Karpas-422 (cell line): ENCODE measurements around the gene EPOP. TPM values are rescaled to one million over a fixed set of nuclear protein-coding genes. Genes with fewer than 3 reads are reported as not detected.
A peak's percentile ranks its signal among the peaks of the same experiment; 100 is the strongest.

Experiments used
- DNase-seq: peaks from one replicate; pipeline ENCODE4 v3.0.0-alpha.2; 2015
- H2AFZ ChIP-seq: fragments of 200-600 bp; sonication (generic); 2 replicates; pipeline ENCODE4 v1.6.1; 2014; ENCODE audit warnings: antibody characterized with exemption, low read length, mixed read lengths
- H3K27ac ChIP-seq: fragments of 200-600 bp; sonication (generic); 2 replicates; pipeline ENCODE4 v1.5.1; 2014; ENCODE audit warnings: mild to moderate bottlenecking, low read length, moderate library complexity
- H3K27me3 ChIP-seq: fragments of 200-600 bp; sonication (generic); 2 replicates; pipeline ENCODE4 v1.6.1; 2014; ENCODE audit warnings: low read length, mixed read lengths
- H3K36me3 ChIP-seq: fragments of 200-600 bp; sonication (generic); 2 replicates; pipeline ENCODE4 v1.6.1; 2014; ENCODE audit warnings: low read length, mixed read lengths; ENCODE audit not compliant: insufficient read depth
- H3K4me1 ChIP-seq: fragments of 200-600 bp; sonication (generic); 2 replicates; pipeline ENCODE4 v1.6.1; 2014; ENCODE audit warnings: mild to moderate bottlenecking, low read length, mixed read lengths
- H3K4me2 ChIP-seq: fragments of 200-600 bp; sonication (generic); 2 replicates; pipeline ENCODE4 v1.6.1; 2014; ENCODE audit warnings: low read length, low read depth, mild to moderate bottlenecking; ENCODE audit not compliant: poor library complexity, severe bottlenecking
- H3K4me3 ChIP-seq: fragments of 200-600 bp; sonication (generic); 2 replicates; pipeline ENCODE4 v1.5.1; 2014; ENCODE audit warnings: mild to moderate bottlenecking, antibody characterized with exemption, low read length, mixed read lengths
- H3K79me2 ChIP-seq: fragments of 200-600 bp; sonication (generic); 2 replicates; pipeline ENCODE4 v1.6.1; 2014; ENCODE audit warnings: mild to moderate bottlenecking, low read length, mixed read lengths
- H3K9ac ChIP-seq: fragments of 200-600 bp; sonication (generic); 2 replicates; pipeline ENCODE4 v1.6.0; 2014; ENCODE audit warnings: low read length
- H3K9me2 ChIP-seq: fragments of 200-600 bp; sonication (generic), shearing (Covaris generic); replicated peaks from 2 replicates; pipeline ENCODE4 v1.6.0; 2014; ENCODE audit warnings: mild to moderate bottlenecking, low read length, moderate library complexity; ENCODE audit not compliant: insufficient read depth
- H3K9me3 ChIP-seq: fragments of 300-700, 200-600 bp; sonication (generic); 2 replicates; pipeline ENCODE4 v1.6.1; 2014; ENCODE audit warnings: low read length, mixed read lengths
- H4K20me1 ChIP-seq: fragments of 200-600 bp; sonication (generic); 2 replicates; pipeline ENCODE4 v1.6.1; 2014; ENCODE audit warnings: mild to moderate bottlenecking, antibody characterized with exemption, low read length, low read depth; ENCODE audit not compliant: insufficient read depth
- total RNA-seq: library from RNA; depleted of rRNA; stranded (reverse); fragments of >200 nt; shearing (Covaris generic); gene quantifications from 2 replicates; pipeline ENCODE4 v1.2.3, GENCODE V29; 2014; ENCODE audit warnings: low replicate concordance

The EPOP gene
- total RNA-seq, 1 experiment from 2014 or later, result 7.6 TPM

DNA sequence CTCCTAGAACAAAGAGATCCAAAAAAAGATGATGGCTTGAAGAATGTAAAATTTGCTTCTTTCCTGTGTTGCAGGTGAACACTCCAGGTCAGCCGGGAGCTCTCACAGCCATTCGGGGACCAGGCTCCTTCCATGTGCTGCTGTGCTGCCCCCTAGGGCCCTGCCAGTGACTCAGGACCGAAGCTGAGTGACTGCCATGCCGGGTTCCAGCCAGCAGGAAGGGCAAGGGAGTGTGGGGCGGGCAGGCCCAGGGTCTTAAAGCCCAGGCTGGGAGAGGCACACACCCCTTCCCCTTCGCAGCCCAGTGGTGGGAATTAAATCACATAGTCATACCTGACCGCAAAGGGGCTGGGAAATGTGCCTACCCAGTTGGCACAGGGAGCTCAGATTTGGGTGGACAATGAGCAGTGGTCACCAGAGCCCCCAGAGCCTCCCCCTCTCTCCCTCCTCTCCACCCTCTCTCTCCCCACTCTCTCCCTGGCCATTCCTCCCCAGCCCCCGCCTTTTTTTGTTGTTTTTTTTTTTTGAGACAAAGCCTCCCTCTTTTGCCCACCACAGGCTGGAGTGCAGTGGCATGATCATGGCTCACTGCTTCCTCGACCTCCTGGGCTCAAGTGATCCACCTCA, 11.5 kb downstream of the EPOP start:
- H3K4me1 ChIP-seq, result peaks cover 4% of the 10 kb centered on the region
- H3K9me2 ChIP-seq, result no peaks in the 10 kb centered on the region
- no peaks in the 10 kb centered on the region for H3K79me2 ChIP-seq
- no peak overlapping the region for H2AFZ ChIP-seq
- no peak overlapping the region for H3K9ac ChIP-seq
- no peaks in the 10 kb centered on the region for H3K9me3 ChIP-seq
- H3K4me2 ChIP-seq, result no peak overlapping the region
- H3K27me3 ChIP-seq, result no peaks in the 10 kb centered on the region
- no peaks in the 10 kb centered on the region for H3K36me3 ChIP-seq
- DNase-seq, result peak; percentile 88
- no peak overlapping the region for H3K27ac ChIP-seq
- H4K20me1 ChIP-seq, result no peaks in the 10 kb centered on the region
- no peak overlapping the region for H3K4me3 ChIP-seq

DNA sequence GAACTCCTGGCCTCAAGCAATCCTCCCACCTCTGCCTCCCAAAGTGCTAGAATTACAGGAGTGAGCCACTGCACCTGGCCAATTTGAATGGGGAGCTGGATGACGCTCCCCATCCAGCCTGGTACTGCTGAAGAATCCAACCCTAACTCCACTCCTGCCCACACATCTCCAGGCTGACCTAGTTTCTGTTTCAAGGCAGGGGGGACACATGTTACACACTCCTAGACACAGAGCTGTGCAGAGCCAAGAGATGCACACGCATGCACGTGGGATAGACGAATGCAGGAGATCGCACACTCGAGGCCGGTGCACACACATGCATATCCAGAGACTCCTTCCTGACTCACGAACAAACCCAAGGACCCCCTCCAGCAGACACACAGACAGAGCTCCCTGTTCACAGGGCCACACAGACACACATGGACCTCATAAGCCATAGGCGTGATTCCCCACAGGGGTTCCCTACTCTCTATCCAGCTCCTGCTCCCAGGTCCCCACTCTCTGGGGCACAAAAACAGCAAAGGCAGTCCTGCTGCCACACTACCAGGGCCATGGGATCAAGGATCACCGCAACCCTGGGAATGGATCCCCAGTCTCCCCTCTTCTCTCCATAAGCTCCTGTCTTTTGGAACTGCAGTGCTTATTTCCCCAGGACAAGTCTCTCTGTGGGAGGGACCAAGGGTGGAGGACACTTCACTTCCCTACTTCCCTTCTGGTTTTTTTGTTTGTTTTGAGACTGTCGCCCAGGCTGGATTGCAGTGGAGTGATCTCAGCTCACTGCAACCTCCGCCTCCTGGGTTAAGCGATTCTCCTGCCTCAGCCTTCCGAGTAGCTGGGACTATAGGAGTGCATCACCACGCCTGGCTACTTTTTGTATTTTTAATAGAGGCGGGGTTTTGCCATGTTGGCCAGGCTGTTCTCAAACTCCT, 14.4 kb downstream of the EPOP start:
- Histone ChIP-seq H4K20me1 (no peaks in the 10 kb centered on the region), H3K4me3 (no peak overlapping the region), H3K9me3 (no peaks in the 10 kb centered on the region), H3K4me2 (no peak overlapping the region), H3K79me2 (no peaks in the 10 kb centered on the region), H2AFZ (no peak overlapping the region), H3K9ac (no peak overlapping the region), H3K9me2 (no peaks in the 10 kb centered on the region), H3K4me1 (peaks cover 18% of the 10 kb centered on the region), H3K27ac (no peak overlapping the region), H3K27me3 (no peaks in the 10 kb centered on the region), H3K36me3 (no peaks in the 10 kb centered on the region)
- peak; percentile 29 for DNase-seq

GRCh38 chr17:38659415-38659814, 15.3 kb downstream of the EPOP start:
- Histone ChIP-seq H3K4me3 (no peak overlapping the region), H3K36me3 (no peaks in the 10 kb centered on the region), H3K4me2 (no peak overlapping the region), H3K4me1 (peaks cover 21% of the 10 kb centered on the region), H3K9me3 (no peaks in the 10 kb centered on the region), H3K79me2 (no peaks in the 10 kb centered on the region), H4K20me1 (no peaks in the 10 kb centered on the region), H3K27me3 (no peaks in the 10 kb centered on the region), H3K9ac (no peak overlapping the region), H3K9me2 (no peaks in the 10 kb centered on the region), H2AFZ (no peak overlapping the region), H3K27ac (no peak overlapping the region)
- no peak for DNase-seq

GRCh38 chr17:38658741-38659345, 15.9 kb downstream of the EPOP start:
- Histone ChIP-seq H3K27ac (no peak overlapping the region), H3K27me3 (no peaks in the 10 kb centered on the region), H3K9me3 (no peaks in the 10 kb centered on the region), H3K4me2 (no peak overlapping the region), H3K9me2 (no peaks in the 10 kb centered on the region), H3K36me3 (no peaks in the 10 kb centered on the region), H3K79me2 (no peaks in the 10 kb centered on the region), H3K9ac (no peak overlapping the region), H3K4me3 (no peak overlapping the region), H4K20me1 (no peaks in the 10 kb centered on the region), H2AFZ (no peak overlapping the region), H3K4me1 (peaks cover 21% of the 10 kb centered on the region)
- peak; percentile 41 for DNase-seq

GRCh38 chr17:38657824-38658740, 16.7 kb downstream of the EPOP start:
- peak overlapping the region; percentile 87 for H2AFZ ChIP-seq
- H3K27ac ChIP-seq, result no peak overlapping the region
- peaks cover 25% of the 10 kb centered on the region for H3K4me1 ChIP-seq
- H4K20me1 ChIP-seq, result no peaks in the 10 kb centered on the region
- H3K9ac ChIP-seq, result peak overlapping the region; percentile 74
- no peaks in the 10 kb centered on the region for H3K9me3 ChIP-seq
- H3K79me2 ChIP-seq, result no peaks in the 10 kb centered on the region
- no peak for DNase-seq
- peak overlapping the region; percentile 64 for H3K4me3 ChIP-seq
- no peaks in the 10 kb centered on the region for H3K9me2 ChIP-seq
- H3K36me3 ChIP-seq, result no peaks in the 10 kb centered on the region
- H3K27me3 ChIP-seq, result no peaks in the 10 kb centered on the region
- H3K4me2 ChIP-seq, result peak overlapping the region; percentile 89

DNA sequence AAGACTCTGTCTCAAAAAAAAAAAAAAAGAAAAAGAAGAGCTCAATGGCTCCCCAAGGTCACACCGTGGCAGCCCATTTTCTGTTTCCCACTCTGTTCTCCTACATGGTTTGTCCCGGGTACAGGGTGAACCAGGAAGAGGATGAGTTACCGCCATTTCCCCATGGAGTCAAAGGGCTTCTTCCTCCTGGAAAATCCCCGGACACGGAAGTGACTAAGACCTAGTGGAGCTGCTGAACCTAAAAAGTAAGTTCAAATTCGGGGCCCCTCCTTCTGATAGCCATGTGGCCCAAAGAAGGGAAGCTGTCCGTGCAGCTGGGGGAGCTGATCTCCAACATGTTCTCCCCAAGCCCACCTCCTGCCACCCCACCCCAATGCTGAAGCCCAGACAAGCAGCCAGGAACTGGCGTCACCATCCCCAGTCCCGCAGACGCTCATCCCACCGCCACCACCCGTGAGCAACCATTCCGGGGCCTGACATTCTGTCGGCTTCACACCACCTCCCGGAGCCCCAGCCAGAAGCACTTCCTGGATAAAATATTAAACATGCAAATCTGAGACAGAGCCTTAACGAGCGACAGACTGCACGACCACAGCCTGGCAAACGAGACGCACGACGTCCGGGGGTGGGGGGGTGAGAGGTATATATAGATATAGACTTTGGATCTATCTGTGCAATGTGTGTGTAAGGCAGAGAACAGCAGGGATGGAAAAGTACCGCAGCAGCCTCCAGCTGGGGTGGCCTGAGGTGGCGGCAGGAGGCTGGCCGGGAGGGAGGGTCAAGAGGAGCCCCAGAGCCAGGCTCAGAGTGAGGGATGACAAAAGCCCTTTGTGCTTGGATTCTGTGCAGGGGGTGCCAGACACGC, 17.6 kb downstream of the EPOP start:
- no peak overlapping the region for H3K27ac ChIP-seq
- H3K4me3 ChIP-seq, result peak overlapping the region; percentile 64
- H3K36me3 ChIP-seq, result no peaks in the 10 kb centered on the region
- no peaks in the 10 kb centered on the region for H3K27me3 ChIP-seq
- H3K4me1 ChIP-seq, result peaks cover 25% of the 10 kb centered on the region
- peak overlapping the region; percentile 87 for H2AFZ ChIP-seq
- H3K9me3 ChIP-seq, result no peaks in the 10 kb centered on the region
- H3K79me2 ChIP-seq, result no peaks in the 10 kb centered on the region
- peak; percentile 85 for DNase-seq
- peak overlapping the region; percentile 89 for H3K4me2 ChIP-seq
- peak overlapping the region; percentile 74 for H3K9ac ChIP-seq
- no peaks in the 10 kb centered on the region for H4K20me1 ChIP-seq
- H3K9me2 ChIP-seq, result no peaks in the 10 kb centered on the region
